ENCODE results near the gene SORBS2.

DNA sequence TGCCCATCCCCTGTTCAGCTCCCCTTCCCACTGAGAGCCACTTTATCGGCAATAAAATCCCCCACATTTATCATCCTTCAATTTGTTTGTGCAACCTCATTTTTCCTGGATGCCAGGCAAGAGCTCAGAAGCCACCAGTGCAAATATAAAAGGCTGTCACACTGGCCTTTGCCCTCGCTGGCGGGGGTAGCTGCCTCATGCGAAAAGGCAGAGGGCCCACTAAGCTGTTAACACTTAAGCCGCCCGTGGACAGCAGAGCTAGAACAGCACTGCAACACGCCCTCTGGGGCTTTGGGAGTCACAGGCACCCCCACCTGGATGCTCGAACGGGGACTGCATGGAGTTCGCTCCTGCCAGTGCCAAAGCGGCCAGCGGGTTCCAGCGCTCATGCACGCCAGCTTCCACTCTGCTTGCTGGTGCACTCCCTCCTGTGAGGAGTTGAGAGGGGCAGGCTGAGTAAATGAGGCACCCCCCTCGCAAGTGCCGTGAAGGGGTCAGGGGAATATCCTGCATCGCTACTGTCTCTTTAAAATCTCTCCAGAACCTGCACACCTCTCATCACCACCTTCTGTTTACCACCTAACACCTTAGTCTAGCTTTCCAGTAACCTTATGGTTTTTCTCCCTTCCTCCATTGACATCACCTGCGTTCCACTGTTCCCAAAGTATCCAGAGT lies 99.5 kb downstream of the SORBS2 start:
- TF ChIP-seq CTCF (IDR thresholded peaks at IDR 0.05), result no peak
- TF ChIP-seq POLR2AphosphoS5 (IDR thresholded peaks at IDR 0.05), result no peak
